ENCODE data around the gene PDS5B. TPM values are rescaled to one million over a fixed set of nuclear protein-coding genes. Genes with fewer than 3 reads are reported as not detected.
"Not testable (repeated sequence)": the region's sequence is repeated elsewhere in the genome, so short reads cannot be mapped to it uniquely, and the experiment has no call there.

PDS5B gene
- total RNA-seq, 1 experiment from 2014 or later: 44.3 TPM

DNA sequence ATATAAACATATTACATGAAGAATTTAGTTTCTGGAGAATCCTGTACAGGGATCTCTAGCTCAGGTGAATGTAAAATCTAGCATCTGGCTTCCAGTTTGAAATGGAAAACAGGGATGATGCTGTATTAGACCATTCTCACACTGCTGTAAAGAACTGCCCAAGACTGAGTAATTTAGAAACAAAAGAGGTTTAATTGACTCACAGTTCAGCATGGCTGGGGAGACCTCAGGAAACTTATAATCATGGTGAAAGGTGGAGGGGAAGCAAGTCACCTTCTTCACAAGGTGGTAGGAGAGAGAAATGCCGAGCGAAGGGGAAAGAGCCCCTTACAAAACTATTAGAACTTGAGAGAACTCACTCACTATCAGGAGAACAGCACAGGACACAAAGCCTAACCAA lies 30.6 kb upstream of the PDS5B start:
- no peaks in the 10 kb centered on the region for H3K36me3 Mint-ChIP-seq
- TF ChIP-seq, protein P1, sequence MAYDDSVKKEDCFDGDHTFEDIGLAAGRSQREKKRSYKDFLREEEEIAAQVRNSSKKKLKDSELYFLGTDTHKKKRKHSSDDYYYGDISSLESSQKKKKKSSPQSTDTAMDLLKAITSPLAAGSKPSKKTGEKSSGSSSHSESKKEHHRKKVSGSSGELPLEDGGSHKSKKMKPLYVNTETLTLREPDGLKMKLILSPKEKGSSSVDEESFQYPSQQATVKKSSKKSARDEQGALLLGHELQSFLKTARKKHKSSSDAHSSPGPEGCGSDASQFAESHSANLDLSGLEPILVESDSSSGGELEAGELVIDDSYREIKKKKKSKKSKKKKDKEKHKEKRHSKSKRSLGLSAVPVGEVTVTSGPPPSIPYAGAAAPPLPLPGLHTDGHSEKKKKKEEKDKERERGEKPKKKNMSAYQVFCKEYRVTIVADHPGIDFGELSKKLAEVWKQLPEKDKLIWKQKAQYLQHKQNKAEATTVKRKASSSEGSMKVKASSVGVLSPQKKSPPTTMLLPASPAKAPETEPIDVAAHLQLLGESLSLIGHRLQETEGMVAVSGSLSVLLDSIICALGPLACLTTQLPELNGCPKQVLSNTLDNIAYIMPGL (CRISPR knock-in tag; IDR thresholded peaks at IDR 0.05): no peak
- TF ChIP-seq NFATC4 (CRISPR knock-in tag; IDR thresholded peaks at IDR 0.05) (no peak), USF2 (CRISPR knock-in tag; IDR thresholded peaks at IDR 0.05) (no peak)
- H3K4me1 Mint-ChIP-seq: no peaks in the 10 kb centered on the region
- ChIA-PET CTCF (interaction anchor here (2.4 kb wide), 1 partner anchor 25 kb away, joined by 8 read pairs; no protein-coding TSS in a partner anchor), POLR2A (no interaction called here)
- no peak overlapping the region for H3K27ac Mint-ChIP-seq
- no peak for ATAC-seq
- peaks cover 6% of the 10 kb centered on the region for H3K9me3 Mint-ChIP-seq
- H3K4me3 Mint-ChIP-seq: no peak overlapping the region
- no peak for DNase-seq (ENCODE audit: low spot score)
- H3K27me3 Mint-ChIP-seq (ENCODE audit: low read depth): no peaks in the 10 kb centered on the region

DNA sequence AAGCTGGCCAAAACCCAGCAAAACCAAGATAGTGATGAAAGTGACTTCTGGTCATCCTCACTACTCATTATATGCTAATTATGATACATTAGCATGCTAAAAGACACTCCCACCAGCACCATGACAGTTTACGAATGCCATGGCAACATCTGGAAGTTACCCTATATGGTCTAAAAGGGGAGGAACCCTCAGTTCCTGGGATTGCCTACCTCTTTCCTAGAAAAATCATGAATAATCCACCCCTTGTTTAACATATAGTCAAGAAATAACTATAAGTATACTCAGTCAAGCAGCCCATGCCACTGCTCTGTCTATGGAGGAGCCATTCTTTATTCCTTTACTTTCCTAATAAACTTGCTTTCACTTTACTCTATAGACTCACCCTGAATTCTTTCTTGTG lies 25.4 kb upstream of the PDS5B start:
- ATAC-seq; DNase-seq (ENCODE audit: low spot score); H3K4me1 Mint-ChIP-seq; CTCF ChIA-PET; POLR2A ChIA-PET; H3K4me3 Mint-ChIP-seq; H3K27me3 Mint-ChIP-seq (ENCODE audit: low read depth); H3K27ac Mint-ChIP-seq; H3K36me3 Mint-ChIP-seq: not testable (repeated sequence)
- H3K9me3 Mint-ChIP-seq: peaks cover 25% of the 10 kb centered on the region

DNA sequence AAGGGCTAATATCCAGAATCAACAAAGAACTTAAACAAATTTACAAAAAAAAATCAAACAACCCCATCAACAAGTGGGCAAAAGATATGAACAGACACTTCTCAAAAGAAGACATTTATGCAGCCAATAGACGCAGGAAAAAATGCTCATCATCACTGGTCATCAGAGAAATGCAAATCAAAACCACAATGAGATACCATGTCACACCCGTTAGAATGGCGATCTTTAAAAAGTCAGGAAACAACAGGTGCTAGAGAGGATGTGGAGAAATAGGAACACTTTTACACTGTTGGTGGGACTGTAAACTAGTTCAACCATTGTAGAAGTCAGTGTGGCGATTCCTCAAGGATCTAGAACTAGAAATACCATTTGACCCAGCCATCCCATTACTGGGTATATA lies 10.6 kb upstream of the PDS5B start:
- CTCF ChIA-PET; ATAC-seq; H3K27me3 Mint-ChIP-seq (ENCODE audit: low read depth); H3K27ac Mint-ChIP-seq; H3K4me3 Mint-ChIP-seq; H3K4me1 Mint-ChIP-seq; DNase-seq (ENCODE audit: low spot score); POLR2A ChIA-PET: not testable (repeated sequence)
- H3K36me3 Mint-ChIP-seq: peaks cover 24% of the 10 kb centered on the region
- peaks cover 41% of the 10 kb centered on the region for H3K9me3 Mint-ChIP-seq

GRCh38 chr13:32577032-32577431 lies 9.2 kb upstream of the PDS5B start:
- ATAC-seq (no peak), DNase-seq (ENCODE audit: low spot score) (no peak)
- POLR2A ChIA-PET: no interaction called here
- peaks cover under 1% of the 10 kb centered on the region; the same call in 1 of the 2 replicates for H3K4me1 Mint-ChIP-seq
- H3K27me3 Mint-ChIP-seq (ENCODE audit: low read depth): peaks cover 7% of the 10 kb centered on the region
- peaks cover 36% of the 10 kb centered on the region for H3K9me3 Mint-ChIP-seq
- CTCF ChIA-PET: no interaction called here
- H3K36me3 Mint-ChIP-seq: peaks cover 24% of the 10 kb centered on the region
- no peak overlapping the region for H3K27ac Mint-ChIP-seq
- H3K4me3 Mint-ChIP-seq: no peak overlapping the region
- TF ChIP-seq, protein P2, sequence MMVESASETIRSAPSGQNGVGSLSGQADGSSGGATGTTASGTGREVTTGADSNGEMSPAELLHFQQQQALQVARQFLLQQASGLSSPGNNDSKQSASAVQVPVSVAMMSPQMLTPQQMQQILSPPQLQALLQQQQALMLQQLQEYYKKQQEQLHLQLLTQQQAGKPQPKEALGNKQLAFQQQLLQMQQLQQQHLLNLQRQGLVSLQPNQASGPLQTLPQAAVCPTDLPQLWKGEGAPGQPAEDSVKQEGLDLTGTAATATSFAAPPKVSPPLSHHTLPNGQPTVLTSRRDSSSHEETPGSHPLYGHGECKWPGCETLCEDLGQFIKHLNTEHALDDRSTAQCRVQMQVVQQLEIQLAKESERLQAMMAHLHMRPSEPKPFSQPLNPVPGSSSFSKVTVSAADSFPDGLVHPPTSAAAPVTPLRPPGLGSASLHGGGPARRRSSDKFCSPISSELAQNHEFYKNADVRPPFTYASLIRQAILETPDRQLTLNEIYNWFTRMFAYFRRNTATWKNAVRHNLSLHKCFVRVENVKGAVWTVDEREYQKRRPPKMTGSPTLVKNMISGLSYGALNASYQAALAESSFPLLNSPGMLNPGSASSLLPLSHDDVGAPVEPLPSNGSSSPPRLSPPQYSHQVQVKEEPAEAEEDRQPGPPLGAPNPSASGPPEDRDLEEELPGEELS (CRISPR knock-in tag; IDR thresholded peaks at IDR 0.05): no peak
- TF ChIP-seq, protein P3, sequence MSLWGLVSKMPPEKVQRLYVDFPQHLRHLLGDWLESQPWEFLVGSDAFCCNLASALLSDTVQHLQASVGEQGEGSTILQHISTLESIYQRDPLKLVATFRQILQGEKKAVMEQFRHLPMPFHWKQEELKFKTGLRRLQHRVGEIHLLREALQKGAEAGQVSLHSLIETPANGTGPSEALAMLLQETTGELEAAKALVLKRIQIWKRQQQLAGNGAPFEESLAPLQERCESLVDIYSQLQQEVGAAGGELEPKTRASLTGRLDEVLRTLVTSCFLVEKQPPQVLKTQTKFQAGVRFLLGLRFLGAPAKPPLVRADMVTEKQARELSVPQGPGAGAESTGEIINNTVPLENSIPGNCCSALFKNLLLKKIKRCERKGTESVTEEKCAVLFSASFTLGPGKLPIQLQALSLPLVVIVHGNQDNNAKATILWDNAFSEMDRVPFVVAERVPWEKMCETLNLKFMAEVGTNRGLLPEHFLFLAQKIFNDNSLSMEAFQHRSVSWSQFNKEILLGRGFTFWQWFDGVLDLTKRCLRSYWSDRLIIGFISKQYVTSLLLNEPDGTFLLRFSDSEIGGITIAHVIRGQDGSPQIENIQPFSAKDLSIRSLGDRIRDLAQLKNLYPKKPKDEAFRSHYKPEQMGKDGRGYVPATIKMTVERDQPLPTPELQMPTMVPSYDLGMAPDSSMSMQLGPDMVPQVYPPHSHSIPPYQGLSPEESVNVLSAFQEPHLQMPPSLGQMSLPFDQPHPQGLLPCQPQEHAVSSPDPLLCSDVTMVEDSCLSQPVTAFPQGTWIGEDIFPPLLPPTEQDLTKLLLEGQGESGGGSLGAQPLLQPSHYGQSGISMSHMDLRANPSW (CRISPR knock-in tag; conservative IDR thresholded peaks at IDR 0.05; ENCODE audit: low read depth): no peak
- TF ChIP-seq, protein P4, sequence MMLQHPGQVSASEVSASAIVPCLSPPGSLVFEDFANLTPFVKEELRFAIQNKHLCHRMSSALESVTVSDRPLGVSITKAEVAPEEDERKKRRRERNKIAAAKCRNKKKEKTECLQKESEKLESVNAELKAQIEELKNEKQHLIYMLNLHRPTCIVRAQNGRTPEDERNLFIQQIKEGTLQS (CRISPR knock-in tag; conservative IDR thresholded peaks at IDR 0.05): no peak
- TF ChIP-seq JUN (CRISPR knock-in tag; IDR thresholded peaks at IDR 0.05) (no peak), GRHL2 (CRISPR knock-in tag; IDR thresholded peaks at IDR 0.05; ENCODE audit: insufficient replicate concordance, severe bottlenecking) (no peak), ZNF121 (CRISPR knock-in tag; IDR thresholded peaks at IDR 0.05) (no peak), ZNF317 (CRISPR knock-in tag; IDR thresholded peaks at IDR 0.05; ENCODE audit: borderline replicate concordance, low read depth) (no peak), ESRRA (CRISPR knock-in tag; IDR thresholded peaks at IDR 0.05; ENCODE audit: borderline replicate concordance) (no peak), FOXJ3 (CRISPR knock-in tag; IDR thresholded peaks at IDR 0.05; ENCODE audit: borderline replicate concordance) (no peak), E2F5 (CRISPR knock-in tag; IDR thresholded peaks at IDR 0.05) (no peak), ZNF512 (CRISPR knock-in tag; IDR thresholded peaks at IDR 0.05; ENCODE audit: borderline replicate concordance) (no peak)
- TF ChIP-seq, protein P5, sequence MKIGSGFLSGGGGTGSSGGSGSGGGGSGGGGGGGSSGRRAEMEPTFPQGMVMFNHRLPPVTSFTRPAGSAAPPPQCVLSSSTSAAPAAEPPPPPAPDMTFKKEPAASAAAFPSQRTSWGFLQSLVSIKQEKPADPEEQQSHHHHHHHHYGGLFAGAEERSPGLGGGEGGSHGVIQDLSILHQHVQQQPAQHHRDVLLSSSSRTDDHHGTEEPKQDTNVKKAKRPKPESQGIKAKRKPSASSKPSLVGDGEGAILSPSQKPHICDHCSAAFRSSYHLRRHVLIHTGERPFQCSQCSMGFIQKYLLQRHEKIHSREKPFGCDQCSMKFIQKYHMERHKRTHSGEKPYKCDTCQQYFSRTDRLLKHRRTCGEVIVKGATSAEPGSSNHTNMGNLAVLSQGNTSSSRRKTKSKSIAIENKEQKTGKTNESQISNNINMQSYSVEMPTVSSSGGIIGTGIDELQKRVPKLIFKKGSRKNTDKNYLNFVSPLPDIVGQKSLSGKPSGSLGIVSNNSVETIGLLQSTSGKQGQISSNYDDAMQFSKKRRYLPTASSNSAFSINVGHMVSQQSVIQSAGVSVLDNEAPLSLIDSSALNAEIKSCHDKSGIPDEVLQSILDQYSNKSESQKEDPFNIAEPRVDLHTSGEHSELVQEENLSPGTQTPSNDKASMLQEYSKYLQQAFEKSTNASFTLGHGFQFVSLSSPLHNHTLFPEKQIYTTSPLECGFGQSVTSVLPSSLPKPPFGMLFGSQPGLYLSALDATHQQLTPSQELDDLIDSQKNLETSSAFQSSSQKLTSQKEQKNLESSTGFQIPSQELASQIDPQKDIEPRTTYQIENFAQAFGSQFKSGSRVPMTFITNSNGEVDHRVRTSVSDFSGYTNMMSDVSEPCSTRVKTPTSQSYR (CRISPR knock-in tag; IDR thresholded peaks at IDR 0.05): no peak
